HCT116 (cell line): ENCODE results near the gene EGFLAM. TPM values are rescaled to one million over a fixed set of nuclear protein-coding genes. Genes with fewer than 3 reads are reported as not detected.

Source experiments
- ATAC-seq: fragments of 200-7000 bp; cut with Tn5 transposase; 2 replicates; pipeline ENCODE4 v1.9.1; 2020; ENCODE audit warnings: mild to moderate bottlenecking, moderate library complexity
- BruUV-seq: library from RNA; stranded (reverse); fragments of 400-500 nt; replicated peaks from 2 replicates; lab custom pipeline; 2021; lab: Mats Ljungman, UMichigan
- CTCF ChIA-PET: fragments of 300-600 bp; sonication (Branson Sonifier 250); formaldehyde crosslinking; loops from one replicate; lab custom pipeline; 2021; ENCODE audit warnings: antibody characterized with exemption; lab: Charles Lee
- POLR2A ChIA-PET: fragments of 300-600, 350-600 bp; sonication (Branson Sonifier 250); formaldehyde crosslinking; loops from one replicate; lab custom pipeline; 2021; ENCODE audit warnings: antibody characterized with exemption; lab: Charles Lee
- RAD21 ChIA-PET, 2 experiments: fragments of 300-600 bp; sonication (Branson Sonifier 250); formaldehyde crosslinking; loops; one replicate each; lab custom pipeline; 2023; ENCODE audit warnings: low total read pairs in 2 of 2; ENCODE audit not compliant: uncharacterized antibody in 2 of 2, unreplicated experiment in 2 of 2, low non-redundant PET in 1 of 2; lab: Charles Lee
- DNase-seq: peaks from one replicate; pipeline ENCODE4 v3.0.0-alpha.2; 2010; ENCODE audit warnings: low read depth, low spot score
- H2AFZ ChIP-seq: fragments of 200-600 bp; shearing (Covaris generic), sonication (generic); 2 replicates; pipeline ENCODE4 v1.6.1; 2017; ENCODE audit warnings: low read depth, mixed run types, mixed read lengths, antibody characterized with exemption, low read length; ENCODE audit not compliant: poor library complexity, severe bottlenecking
- H3K27ac ChIP-seq: 2 replicates; pipeline ENCODE4 v1.5.1; 2012; ENCODE audit warnings: low read depth, low read length
- H3K27me3 ChIP-seq: fragments of 200-600 bp; sonication (generic); 2 replicates; pipeline ENCODE4 v1.6.1; 2016; ENCODE audit warnings: mixed run types, low read length, mixed read lengths; ENCODE audit not compliant: insufficient read depth
- H3K36me3 ChIP-seq, 2 experiments: fragments of 200-500 bp in 1 of 2; fragments of 200-600 bp in 1 of 2; sonication (Bioruptor generic) in 1 of 2; sonication (generic) in 1 of 2; 2 replicates each; pipeline versions ENCODE4 v1.5.1 to v1.6.1; 2014 to 2016; ENCODE audit warnings: low read length in 2 of 2, inconsistent platforms in 1 of 2, mixed read lengths in 1 of 2, mixed run types in 1 of 2; ENCODE audit not compliant: insufficient read depth in 2 of 2, control insufficient read depth in 1 of 2
- H3K4me1 ChIP-seq, 2 experiments: fragments of 200-600 bp in 1 of 2; sonication (generic) in 1 of 2; 2 replicates each; pipeline versions ENCODE4 v1.5.1 to v1.6.1; 2012 to 2017; ENCODE audit warnings: low read length in 2 of 2, inconsistent platforms in 1 of 2, mild to moderate bottlenecking in 1 of 2, mixed read lengths in 1 of 2, mixed run types in 1 of 2, moderate library complexity in 1 of 2; ENCODE audit not compliant: insufficient read depth in 2 of 2, control insufficient read depth in 1 of 2
- H3K4me2 ChIP-seq: fragments of 200-600 bp; sonication (generic); 2 replicates; pipeline ENCODE4 v1.6.1; 2017; ENCODE audit warnings: mixed run types, low read length, mixed read lengths
- H3K4me3 ChIP-seq, 2 experiments: fragments of 200-600 bp in 1 of 2; sonication (generic) in 1 of 2; replicated peaks in 1 of 2; 2 replicates each; pipeline ENCODE4 v1.5.1; 2011 to 2016; ENCODE audit warnings: low read length in 2 of 2, control low read depth in 1 of 2, low read depth in 1 of 2, mild to moderate bottlenecking in 1 of 2, mixed read lengths in 1 of 2, mixed run types in 1 of 2
- H3K79me2 ChIP-seq: fragments of 200-600 bp; sonication (generic); 2 replicates; pipeline ENCODE4 v1.6.1; 2017; ENCODE audit warnings: mild to moderate bottlenecking, mixed run types, low read length, moderate library complexity, mixed read lengths; ENCODE audit not compliant: insufficient read depth
- H3K9ac ChIP-seq: fragments of 200-600 bp; sonication (generic); 2 replicates; pipeline ENCODE4 v1.6.1; 2016; ENCODE audit warnings: low read length, mixed read lengths
- H3K9me2 ChIP-seq: fragments of 200-600 bp; sonication (generic), shearing (Covaris generic); 2 replicates; pipeline ENCODE4 v1.6.1; 2017; ENCODE audit warnings: mixed run types, mild to moderate bottlenecking, moderate library complexity; ENCODE audit not compliant: insufficient read depth
- H3K9me3 ChIP-seq, 2 experiments: fragments of 200-500 bp in 1 of 2; fragments of 200-600 bp in 1 of 2; sonication (Bioruptor generic) in 1 of 2; sonication (generic) in 1 of 2; 2 replicates each; pipeline ENCODE4 v1.6.1; 2014 to 2017; ENCODE audit warnings: low read length in 2 of 2, mixed read lengths in 2 of 2, inconsistent platforms in 1 of 2, low read depth in 1 of 2, mild to moderate bottlenecking in 1 of 2, mixed run types in 1 of 2, moderate library complexity in 1 of 2; ENCODE audit not compliant: control insufficient read depth in 1 of 2, insufficient read depth in 1 of 2
- H4K20me1 ChIP-seq: fragments of 200-600 bp; sonication (generic), shearing (Covaris generic); 2 replicates; pipeline ENCODE4 v1.6.1; 2017; ENCODE audit warnings: mixed run types, mild to moderate bottlenecking, moderate library complexity; ENCODE audit not compliant: insufficient read depth
- ATF3 ChIP-seq: IDR thresholded peaks from 2 replicates; pipeline ENCODE4 v1.6.1; 2012
- ELF1 ChIP-seq: IDR thresholded peaks from 2 replicates; pipeline ENCODE4 v1.6.1; 2012; ENCODE audit warnings: low read depth, borderline replicate concordance
- FOSL1 ChIP-seq: IDR thresholded peaks from 2 replicates; pipeline ENCODE4 v1.6.1; 2012; ENCODE audit warnings: low read depth
- JUND ChIP-seq: IDR thresholded peaks from 2 replicates; pipeline ENCODE4 v1.6.1; 2012
- POLR2AphosphoS5 ChIP-seq: IDR thresholded peaks from 2 replicates; pipeline ENCODE4 v1.6.1; 2011; ENCODE audit warnings: mild to moderate bottlenecking, low read depth, low read length, moderate library complexity
- RAD21 ChIP-seq: IDR thresholded peaks from 2 replicates; pipeline ENCODE4 v1.6.1; 2012; ENCODE audit warnings: low read depth, mild to moderate bottlenecking
- SIN3A ChIP-seq: IDR thresholded peaks from 2 replicates; pipeline ENCODE4 v1.6.1; 2012; ENCODE audit warnings: low read depth
- SP1 ChIP-seq: IDR thresholded peaks from 2 replicates; pipeline ENCODE4 v1.6.1; 2012; ENCODE audit warnings: low read depth
- SRF ChIP-seq: IDR thresholded peaks from 2 replicates; pipeline ENCODE4 v1.6.1; 2012; ENCODE audit warnings: low read depth
- TCF7L2 ChIP-seq: IDR thresholded peaks from 2 replicates; pipeline ENCODE4 v1.7.0; 2011; ENCODE audit warnings: borderline replicate concordance, inconsistent platforms; ENCODE audit not compliant: insufficient read depth, insufficient read length; ENCODE audit errors: extremely low read depth
- YY1 ChIP-seq: IDR thresholded peaks from 2 replicates; pipeline ENCODE4 v1.6.1; 2011; ENCODE audit warnings: low read length, low read depth, moderate library complexity, mild to moderate bottlenecking; ENCODE audit not compliant: insufficient replicate concordance; ENCODE audit errors: extremely low read depth
- intact Hi-C: fragments of 100-400 bp; cut with micrococcal nuclease; formaldehyde crosslinking; loops from 2 replicates; pipeline ENCODE4 v1.10.0; 2022
- total RNA-seq: library from RNA; stranded (reverse); gene quantifications from one replicate; pipeline ENCODE4 v1.2.1, GENCODE V29; 2021; ENCODE audit not compliant: unreplicated experiment

EGFLAM gene
- total RNA-seq, 1 experiment from 2014 or later: not detected

GRCh38 chr5:38458174-38458573 is 199.8 kb downstream of the EGFLAM start:
- no peak for TF ChIP-seq YY1
- TF ChIP-seq TCF7L2: no peak
- no peak for TF ChIP-seq POLR2AphosphoS5
- no peak for TF ChIP-seq ATF3
- TF ChIP-seq JUND: no peak
- no peak for TF ChIP-seq ELF1
- TF ChIP-seq, all 23 proteins: peak for 0
- BruUV-seq: no TSS peak
- ChIA-PET CTCF (no interaction called here), RAD21 (no interaction called here), POLR2A (no interaction called here)
- no peak overlapping the region for H3K9ac ChIP-seq
- no peaks in the 10 kb centered on the region for H3K9me3 ChIP-seq
- no peaks in the 10 kb centered on the region for H3K27me3 ChIP-seq
- H3K4me1 ChIP-seq: peaks cover 7 to 11% of the 10 kb centered on the region in 2 experiments; a peak in 3 of 4 replicates
- H3K9me2 ChIP-seq: no peaks in the 10 kb centered on the region
- H3K27ac ChIP-seq: no peak overlapping the region
- H3K36me3 ChIP-seq: no peaks in the 10 kb centered on the region
- H3K4me2 ChIP-seq: no peak overlapping the region
- no peak overlapping the region for H3K4me3 ChIP-seq
- no peaks in the 10 kb centered on the region for H4K20me1 ChIP-seq
- DNase-seq (no peak), ATAC-seq (no peak)
- no peak overlapping the region for H2AFZ ChIP-seq
- intact Hi-C loops: no loop called here
- H3K79me2 ChIP-seq: no peaks in the 10 kb centered on the region

DNA sequence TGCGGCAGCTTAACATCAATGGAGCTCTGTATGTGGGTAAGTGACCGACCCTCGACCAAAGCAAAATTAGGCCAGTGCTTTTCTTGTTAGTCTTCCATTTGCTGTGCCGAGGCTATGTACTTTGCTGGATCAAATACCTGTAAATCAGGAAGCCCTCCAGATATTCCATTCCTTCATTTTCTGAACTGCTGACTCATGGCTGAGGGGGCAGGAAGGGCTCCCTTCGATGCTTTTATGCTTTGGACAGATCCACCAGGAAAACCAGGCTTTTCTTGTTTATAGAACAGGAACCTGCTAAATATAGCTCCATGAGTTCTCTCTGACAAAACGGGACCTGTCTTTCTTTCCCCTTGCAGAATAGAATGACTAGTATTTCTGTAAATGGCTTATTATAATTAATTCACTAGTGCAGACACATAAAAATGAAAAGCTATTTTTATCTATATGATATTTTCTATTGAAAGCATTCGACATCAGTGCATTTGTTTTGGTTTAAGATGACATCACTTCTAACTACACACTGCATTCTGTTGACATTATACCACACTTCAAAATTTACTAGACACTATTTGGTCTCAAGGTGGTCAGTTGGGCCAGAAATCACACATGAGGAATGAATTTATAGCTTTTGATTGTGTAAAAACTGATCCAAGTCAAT is 204.7 kb downstream of the EGFLAM start:
- BruUV-seq: no TSS peak
- Histone ChIP-seq H3K36me3 (no peaks in the 10 kb centered on the region), H2AFZ (peak overlapping the region; percentile 88), H4K20me1 (no peaks in the 10 kb centered on the region), H3K4me3 (peak overlapping the region in 1 of 2 experiments; percentile 42; a peak in 2 of 4 replicates), H3K4me1 (peaks cover 27 to 60% of the 10 kb centered on the region in 2 experiments), H3K9me3 (no peaks in the 10 kb centered on the region), H3K27me3 (no peaks in the 10 kb centered on the region), H3K79me2 (no peaks in the 10 kb centered on the region), H3K27ac (no peak overlapping the region), H3K9ac (0 out of 2 replicates have a peak overlapping the region, but pooled peaks have one; percentile 4), H3K4me2 (peak overlapping the region; percentile 63), H3K9me2 (no peaks in the 10 kb centered on the region)
- TF ChIP-seq RAD21 (no peak), SP1 (peak; percentile 48), YY1 (no peak), SRF (no peak), JUND (peak; percentile 34; the same call in 1 of the 2 replicates), FOSL1 (no peak), SIN3A (no peak)
- no peak for ATAC-seq
- RAD21 ChIA-PET: interaction anchor here in 1 of 2 experiments (0.8 kb wide), 1 partner anchor 22 kb away, joined by 4 read pairs; no protein-coding TSS in a partner anchor
- intact Hi-C loops: no loop called here
- DNase-seq: no peak
- POLR2A ChIA-PET: no interaction called here
- CTCF ChIA-PET: interaction anchor here (3.6 kb wide), 1 partner anchor 22 kb away, joined by 24 read pairs; no protein-coding TSS in a partner anchor
